Posterior vena cava (tissue), 2 donors: ENCODE results near the gene KIF6. TPM values are rescaled to one million over a fixed set of nuclear protein-coding genes. Genes with fewer than 3 reads are reported as not detected.

Experiments used
- DNase-seq: peaks from one replicate; pipeline ENCODE4 v3.0.0-alpha.2; 2020; ENCODE audit warnings: low spot score
- intact Hi-C, 2 donors: fragments of 100-400 bp; cut with DNase I; formaldehyde crosslinking; loops; one replicate each; pipeline versions ENCODE4 v1.14.1 to v1.14.2; 2022 to 2023
- long read RNA-seq, 2 donors: library from polyadenylated mRNA; unstranded; transcript quantifications; one replicate each; pipeline ENCODE4 v2.0.0, GENCODE V29; 2020 to 2021
- total RNA-seq, 2 donors: library from RNA; stranded (reverse); fragmentation: NEBNext Ultra II Directional; extraction: Animal tissue kit (Norgen Biotek cat#: 25700); gene quantifications; one replicate each; pipeline ENCODE4 v1.2.1, GENCODE V29; 2021
- donor health status: DM: yes; HTN: yes; CAD: no.
- donor health status: DM: yes; HTN: yes; CAD: no.

The KIF6 gene, protein sequence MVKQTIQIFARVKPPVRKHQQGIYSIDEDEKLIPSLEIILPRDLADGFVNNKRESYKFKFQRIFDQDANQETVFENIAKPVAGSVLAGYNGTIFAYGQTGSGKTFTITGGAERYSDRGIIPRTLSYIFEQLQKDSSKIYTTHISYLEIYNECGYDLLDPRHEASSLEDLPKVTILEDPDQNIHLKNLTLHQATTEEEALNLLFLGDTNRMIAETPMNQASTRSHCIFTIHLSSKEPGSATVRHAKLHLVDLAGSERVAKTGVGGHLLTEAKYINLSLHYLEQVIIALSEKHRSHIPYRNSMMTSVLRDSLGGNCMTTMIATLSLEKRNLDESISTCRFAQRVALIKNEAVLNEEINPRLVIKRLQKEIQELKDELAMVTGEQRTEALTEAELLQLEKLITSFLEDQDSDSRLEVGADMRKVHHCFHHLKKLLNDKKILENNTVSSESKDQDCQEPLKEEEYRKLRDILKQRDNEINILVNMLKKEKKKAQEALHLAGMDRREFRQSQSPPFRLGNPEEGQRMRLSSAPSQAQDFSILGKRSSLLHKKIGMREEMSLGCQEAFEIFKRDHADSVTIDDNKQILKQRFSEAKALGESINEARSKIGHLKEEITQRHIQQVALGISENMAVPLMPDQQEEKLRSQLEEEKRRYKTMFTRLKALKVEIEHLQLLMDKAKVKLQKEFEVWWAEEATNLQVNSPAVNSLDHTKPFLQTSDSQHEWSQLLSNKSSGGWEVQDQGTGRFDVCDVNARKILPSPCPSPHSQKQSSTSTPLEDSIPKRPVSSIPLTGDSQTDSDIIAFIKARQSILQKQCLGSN
- total RNA-seq = under 1 TPM; 0.14 to 0.46 TPM
- long read RNA-seq, donor 1, partial matches to known transcripts = 0 of 1 reads
- long read RNA-seq, donor 1, other reads (novel, unspliced or antisense) = 1 of 1 reads
- long read RNA-seq, donor 2 = 0 reads

DNA sequence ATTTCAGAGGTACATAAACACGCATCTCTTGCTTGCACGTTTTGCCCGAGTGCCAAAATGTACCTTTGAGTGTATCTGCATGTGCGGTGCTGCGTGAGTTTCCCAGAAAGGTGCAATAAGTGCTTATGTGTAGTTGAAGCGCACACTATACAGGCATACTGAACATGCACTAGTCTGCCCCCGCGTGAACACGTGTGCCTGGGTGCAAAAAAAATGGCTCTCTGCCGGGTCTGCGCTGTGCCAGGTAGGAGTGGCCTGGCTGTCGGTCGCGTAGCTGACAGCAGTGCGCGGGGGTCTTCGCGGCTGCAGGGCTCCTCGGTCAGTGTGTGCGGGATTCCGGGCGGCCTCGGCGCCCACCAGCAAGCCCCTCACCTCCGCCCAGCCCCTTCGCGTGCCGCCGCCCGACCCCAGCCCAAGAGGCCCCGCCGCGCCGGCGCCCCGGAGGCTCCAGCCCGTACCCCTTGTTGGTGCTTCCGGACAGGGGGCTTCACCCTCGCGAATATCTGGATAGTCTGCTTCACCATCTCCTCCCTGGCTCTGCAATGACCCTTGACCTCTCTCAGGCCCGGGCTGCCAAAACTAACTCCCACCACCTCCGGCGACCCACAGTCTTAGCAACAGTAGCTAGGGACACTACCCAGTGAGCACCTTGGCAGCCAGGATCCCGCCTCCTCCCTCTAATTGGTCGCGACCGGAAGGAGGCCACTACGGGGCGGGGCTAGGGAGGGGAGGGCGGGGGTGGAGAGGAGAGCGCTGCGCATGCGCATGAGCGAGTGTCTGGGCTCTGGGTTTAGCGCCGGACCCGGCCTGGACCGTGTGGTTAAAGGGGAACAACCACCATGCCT, at the start of gene KIF6:
Gene KIF6, minus strand, starts transcription at position 622 of the 845 bp plus-strand sequence. Its CDS starts 98 bp downstream, at position 524.
- intact Hi-C loops = no loop called here
- peak; percentile 98 for DNase-seq

DNA sequence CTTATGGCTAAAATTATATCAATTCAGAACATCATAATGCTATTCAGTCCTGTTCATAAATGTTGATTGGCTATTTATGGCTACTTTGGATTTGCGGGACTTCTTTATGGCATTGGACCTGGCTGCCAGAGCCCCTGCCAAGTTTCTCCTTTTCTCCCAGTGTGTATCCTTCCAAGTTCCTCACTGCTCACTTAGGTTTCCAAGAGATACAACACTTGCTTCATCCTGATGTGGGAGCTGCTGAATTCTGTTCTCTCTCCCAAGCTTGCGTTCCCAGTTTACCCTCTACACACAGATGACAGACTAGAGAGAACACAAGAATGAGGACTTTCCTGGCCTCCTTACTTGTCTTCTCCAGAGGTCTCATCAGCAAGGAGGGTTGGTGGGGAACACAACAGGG, 48.6 kb upstream of the KIF6 start:
- intact Hi-C loops = no loop called here
- no peak for DNase-seq

DNA sequence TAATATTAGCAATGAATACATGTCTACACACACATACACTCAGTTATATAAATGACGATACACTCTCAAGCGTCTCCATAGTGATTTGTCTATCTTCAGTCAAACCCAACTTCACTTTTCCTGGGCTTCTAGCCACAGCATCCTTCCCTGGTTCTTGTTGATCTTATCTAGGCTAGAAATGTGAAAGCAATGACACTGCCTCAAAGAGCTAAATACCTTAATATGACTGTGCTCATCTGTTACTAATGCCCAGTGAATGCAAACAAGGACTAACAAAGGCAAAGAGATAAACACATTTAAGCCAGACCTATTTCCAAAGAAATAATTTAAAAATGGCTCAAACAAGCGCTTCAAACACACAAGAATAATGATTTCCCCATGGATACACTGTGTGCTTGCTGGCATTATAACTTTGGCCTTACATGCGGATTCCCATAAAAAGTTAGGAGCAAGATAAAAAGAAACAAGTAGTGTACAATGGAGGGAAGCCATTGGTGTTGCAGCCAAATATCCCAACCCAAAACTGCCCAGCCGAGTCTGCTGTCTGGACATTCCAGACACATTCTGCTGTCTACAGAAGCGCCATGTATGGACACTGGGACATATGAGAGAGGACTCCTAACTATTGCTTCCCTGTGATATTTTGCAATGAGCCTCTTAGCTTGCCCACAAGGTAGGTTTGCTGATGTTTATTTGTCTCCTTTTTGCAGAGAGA, 47.5 kb upstream of the KIF6 start:
- DNase-seq = no peak
- intact Hi-C loops = no loop called here

DNA sequence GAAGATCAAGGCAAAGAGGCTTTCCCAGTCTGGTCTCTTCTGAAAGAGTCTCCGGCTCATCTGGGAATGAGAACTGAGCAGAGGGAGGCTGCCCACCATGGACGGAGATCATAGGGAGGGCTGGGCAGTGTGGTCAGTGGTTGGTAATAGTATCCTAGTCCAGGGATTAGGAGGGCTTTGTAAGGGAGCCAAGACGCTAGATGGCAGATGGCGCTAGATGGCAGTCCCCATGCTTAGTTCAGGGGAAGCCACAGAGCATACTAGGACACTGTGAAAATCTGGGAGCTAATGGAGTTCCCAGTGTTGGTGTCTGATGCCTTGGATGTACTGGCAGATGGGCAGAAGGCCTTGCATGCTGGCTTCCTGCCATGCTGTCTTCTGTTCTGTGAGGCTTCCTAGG, 45.2 kb upstream of the KIF6 start:
- no peak for DNase-seq

DNA sequence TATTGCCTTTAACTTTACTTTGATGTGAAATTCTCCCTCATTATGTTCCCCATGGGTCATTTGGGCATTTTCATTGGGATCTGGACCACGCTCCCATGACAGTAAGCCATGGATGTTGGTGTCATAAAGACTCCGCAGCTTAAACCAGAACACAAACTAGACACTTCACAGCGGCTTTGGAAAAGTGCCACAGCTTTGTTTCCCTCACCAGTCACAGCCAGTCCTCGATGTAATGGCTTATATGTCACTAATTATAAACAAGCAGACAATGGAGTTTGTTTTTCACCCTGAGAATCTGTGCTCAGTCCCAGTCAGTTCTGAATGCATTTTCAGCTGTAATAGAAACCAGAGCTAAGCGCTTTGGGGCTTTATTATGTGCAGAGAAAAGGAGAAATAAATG, 43.8 kb upstream of the KIF6 start:
- intact Hi-C loops = no loop called here
- DNase-seq = no peak

More for the DNA sequence above, 45.2 kb upstream of the KIF6 start:
- intact Hi-C loops = no loop called here

DNA sequence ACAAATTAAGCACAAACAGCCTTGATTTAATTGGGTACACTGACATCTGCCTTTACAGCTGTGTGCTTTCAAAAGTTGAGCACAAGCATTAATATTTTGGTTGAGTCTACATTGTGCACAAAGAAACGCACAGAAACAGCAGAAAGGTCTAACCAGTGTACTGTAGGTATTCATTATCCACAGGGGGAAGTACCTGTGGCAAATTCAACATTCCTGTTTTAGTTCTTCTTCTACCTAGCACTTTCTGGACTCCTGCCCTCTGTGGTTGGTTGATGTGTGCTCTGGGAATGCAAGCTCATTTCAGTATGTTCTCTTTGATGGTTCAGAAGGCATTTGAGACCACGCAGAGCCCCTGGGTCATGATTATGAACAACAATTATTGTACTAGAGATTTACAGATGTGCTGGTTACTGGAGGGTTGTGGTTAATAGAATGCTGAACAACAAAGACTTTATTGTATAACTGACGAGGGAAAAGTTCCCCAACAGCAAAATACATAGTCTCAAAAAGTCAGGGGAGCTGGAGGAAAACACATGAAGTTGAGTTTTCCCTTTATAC, 40.4 kb upstream of the KIF6 start:
- DNase-seq = no peak
- intact Hi-C loops = no loop called here

DNA sequence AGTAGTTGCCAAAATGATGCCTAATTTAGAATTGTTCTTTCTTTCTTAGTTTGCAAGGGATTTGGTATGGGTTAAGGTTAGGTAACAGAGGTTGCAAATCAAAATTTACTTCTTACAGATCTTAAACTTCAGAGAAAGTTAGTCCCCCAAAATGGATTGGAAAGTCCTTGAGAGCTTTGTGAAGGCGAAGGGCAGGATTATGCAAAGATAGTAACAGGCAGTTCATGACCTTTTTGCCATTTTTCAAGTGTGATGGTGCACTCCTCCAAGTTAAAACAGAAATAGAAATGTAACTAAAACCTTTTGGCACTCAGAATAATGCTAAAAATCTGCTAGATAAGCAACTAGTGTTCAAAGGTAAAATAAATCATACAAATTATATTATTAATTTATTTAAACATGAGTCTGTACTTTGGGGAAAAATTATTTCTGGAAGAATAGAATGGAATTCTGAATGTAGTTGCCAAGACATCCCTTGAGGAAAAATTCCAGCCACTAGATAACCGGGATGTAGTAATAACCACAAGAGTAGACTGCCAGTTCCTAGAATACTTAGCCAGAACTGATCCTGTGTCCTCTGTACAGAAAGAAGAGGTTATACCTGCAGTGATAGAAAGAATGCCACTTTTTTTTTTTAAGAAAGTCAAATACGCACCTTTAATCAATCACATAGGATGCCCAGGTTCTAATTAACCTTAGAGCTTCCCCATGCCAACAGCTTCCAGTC, 35.2 kb upstream of the KIF6 start:
- intact Hi-C loops = no loop called here
- DNase-seq = no peak

DNA sequence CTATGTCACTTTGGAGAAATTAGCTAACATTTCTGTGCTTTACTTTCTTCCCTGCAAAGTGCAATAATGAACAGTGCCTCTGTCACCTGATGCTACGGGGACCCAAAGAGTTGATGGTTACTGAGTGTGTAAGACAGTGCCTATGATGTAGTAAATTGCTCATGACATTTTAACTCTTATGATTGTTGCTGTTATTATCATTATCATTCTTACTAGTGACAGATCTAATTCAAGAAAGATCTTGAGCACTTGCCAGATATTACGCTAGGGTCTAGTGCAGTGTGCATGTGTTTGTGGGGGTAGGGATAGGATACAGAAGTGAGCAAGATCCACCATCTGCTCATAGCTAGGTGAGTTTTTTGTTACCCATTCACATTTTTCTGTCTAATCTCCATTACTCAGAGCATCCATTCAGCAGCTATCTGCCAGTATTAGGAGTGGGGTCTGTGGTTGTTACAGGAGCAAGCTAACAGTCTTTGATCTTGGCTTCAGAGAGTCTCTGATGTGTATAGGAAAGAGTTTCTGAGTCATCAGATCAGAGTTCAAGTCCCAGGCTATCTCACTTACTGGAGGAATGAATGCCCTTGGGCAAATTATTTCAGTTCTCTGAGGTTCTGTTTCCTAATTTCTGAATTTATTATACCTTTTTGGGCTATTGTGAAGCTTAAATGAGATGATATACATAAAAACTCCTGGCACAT, 33.8 kb upstream of the KIF6 start:
- intact Hi-C loops = no loop called here
- no peak for DNase-seq

DNA sequence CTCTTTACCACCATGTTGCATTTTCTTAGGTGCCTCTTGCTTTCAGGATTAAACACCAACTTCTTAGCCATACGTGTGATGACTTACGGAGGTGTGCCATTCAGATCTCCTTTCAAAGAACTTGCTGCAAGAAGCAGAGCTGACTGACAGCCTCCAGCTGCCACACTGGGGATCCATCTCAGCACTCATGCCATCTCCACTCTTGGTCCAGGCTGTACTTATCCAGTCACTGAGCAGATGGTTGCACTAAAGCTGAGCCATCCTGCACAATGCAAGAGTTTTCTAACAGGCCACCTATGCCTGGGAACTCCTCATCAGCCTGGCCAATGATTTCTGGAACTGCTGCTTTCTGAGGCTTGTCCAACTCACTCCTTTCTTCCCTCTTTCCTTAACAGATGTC, 31.4 kb upstream of the KIF6 start:
- intact Hi-C loops = no loop called here
- DNase-seq = no peak

DNA sequence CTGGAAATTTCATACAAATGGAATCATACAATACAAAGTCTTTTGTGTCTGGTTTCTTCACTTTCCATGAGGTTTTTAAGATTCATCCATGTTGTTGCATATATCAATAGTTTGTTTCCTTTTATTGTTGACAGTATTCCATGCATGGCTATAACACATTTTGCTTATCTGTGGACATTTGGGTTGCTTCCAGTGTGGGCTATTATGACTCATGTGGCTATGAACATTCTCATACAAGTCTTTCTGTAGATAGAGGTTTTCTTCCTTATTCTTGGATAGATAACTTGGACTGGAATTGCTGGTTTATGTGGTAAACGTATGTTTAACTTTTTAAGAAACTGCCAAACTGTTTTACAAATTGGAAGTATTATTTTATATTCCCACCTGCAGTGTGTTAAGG, 30.0 kb upstream of the KIF6 start:
- no peak for DNase-seq
- intact Hi-C loops = no loop called here

DNA sequence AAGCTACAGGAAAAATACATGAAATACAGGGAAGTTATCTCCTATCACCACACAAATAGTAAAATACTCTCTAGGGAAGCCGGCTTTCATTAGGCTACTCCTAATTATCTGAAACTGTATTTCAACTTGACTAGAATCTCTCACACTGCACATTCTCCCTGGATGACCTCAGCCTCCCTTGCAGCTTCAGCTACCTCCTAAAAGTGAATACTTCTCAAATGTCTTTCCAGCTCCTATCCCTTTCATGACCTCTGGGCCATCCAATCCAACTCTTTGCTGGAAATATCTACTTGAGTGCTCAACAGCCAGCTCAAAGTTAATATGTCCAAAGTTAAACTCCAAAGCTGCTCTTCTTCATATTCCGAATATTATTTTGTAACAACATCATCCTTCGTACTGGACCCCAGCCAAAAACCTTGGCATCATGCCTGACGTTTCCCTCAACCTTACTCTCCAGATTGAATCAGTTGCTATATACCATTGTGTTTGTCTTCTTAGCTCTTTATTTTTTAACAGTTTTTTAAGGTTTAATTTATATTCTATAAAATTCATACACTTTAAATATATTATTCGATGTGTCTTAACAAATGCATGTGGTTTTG, 29.4 kb upstream of the KIF6 start:
- DNase-seq = no peak
- intact Hi-C loops = no loop called here

DNA sequence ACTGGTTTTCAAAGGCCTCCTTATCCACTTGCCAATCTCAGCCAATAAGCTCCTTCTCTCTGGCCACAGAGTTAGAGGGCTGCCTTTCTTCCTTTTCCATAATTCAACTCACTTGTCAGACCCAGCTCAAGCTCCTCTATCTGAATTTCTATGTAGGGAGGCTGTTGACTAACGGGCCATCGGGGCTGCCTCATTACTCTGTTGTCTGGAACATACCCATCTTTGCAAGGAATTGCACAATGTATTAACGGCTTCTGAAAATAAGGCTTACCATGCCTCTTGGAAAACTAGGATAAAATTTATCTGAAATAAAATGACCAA, 28.5 kb upstream of the KIF6 start:
- no peak for DNase-seq
- intact Hi-C loops = no loop called here

DNA sequence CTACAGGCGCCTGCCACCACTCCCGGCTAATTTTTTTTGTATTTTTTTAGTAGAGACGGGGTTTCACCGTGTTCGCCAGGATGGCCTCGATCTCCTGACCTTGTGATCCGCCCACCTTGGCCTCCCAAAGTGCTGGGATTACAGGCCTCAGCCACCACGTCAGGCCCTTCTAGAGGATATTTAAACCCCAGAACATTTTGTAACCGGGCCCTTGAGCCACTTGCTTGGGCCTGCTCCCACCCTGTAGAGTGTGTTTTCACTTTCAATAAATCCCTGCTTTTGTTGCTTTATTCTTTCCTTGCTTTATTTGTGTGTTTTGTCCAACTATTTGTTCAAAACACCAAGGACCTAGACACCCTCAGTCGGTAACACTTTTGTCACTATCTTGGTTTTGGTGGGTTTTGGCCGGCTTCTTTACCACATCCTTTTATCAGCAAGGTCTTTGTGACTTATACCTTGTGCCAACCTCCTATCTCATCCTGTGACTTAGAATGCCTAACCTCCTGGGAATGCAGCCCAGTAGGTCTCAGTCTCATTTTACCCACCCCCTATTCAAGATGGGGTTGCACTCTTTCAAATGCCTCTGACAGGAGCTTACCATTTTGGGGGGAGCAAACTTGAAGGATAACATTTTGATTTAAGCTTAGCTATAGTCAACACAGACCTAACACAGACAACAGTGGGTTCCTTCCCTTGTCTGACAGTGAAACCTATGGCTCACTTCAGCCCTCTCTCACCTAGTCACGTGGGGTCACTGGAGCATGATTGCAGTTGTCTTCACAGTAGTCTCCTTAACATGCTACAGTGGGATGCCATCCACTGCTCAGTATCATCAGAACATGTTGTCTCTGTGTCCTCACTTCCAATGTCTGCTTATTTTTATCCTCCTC, 27.9 kb upstream of the KIF6 start:
- DNase-seq = no peak
- intact Hi-C loops = no loop called here

DNA sequence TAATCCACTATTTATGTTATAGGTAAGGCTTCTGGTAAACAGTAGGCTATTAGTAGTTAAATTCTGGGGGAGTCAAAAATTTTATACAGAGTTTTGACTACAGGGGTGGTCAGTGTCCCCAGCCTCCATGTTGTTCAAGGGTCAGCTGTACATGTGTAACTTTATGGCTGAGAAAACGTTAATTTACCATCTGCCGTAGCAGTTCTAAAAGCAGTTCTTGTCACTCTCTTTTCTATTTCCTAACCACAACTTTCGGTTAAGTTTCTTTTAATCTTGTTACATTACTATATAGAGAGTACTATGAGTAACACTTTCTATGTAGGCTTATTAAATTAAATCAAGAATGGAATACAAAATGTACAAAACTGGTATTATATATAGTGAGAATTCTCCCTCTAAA, 21.6 kb upstream of the KIF6 start:
- intact Hi-C loops = no loop called here
- no peak for DNase-seq

DNA sequence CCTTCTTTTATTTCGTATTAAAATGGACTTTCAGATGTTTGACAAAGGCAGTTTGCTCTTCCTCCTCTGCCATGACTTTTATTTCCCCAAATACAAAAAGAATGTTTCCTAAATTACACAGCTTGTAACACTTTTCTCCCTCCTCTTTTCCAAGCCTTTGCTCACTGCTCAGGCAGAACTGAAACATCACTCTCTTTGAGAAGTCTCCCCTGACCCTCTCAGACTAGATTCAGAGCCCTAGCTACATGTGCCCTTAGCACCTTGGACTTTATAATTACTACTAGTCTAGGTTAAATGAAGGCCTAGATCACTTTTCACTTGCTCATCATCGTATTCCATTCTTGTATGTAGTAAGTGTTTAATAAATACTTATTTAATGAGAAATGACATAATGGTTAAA, 8.5 kb upstream of the KIF6 start:
- intact Hi-C loops = no loop called here
- no peak for DNase-seq

DNA sequence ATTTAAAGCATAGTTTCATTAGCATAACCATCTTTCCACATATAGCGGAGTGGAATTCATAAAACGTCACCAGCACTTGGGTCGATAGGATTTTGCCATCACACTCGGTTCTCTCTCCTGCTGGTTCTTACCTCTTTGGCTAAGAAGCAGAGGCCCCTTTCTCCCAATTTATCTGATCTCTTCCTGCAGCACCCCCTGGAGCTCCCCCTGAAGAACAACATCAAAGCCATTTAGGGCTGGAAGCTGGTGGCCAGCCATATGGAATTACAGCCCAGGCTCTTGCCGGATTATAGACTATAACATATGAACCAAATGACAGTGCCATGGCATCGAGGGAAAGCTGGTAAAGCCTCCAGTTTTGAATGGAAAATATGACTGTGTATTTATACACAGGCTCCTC, 6.4 kb upstream of the KIF6 start:
- no peak for DNase-seq
- intact Hi-C loops = no loop called here
